Parathyroid adenoma (tissue), 2 donors: Measurements from ENCODE around the gene CDC42EP2.

ENCODE experiments used
- H2AFZ ChIP-seq: fragments of 300-600 bp; sonication (generic); one replicate; pipeline ENCODE4 v1.7.0; 2017; ENCODE audit warnings: antibody characterized with exemption, mild to moderate bottlenecking
- H3K27ac ChIP-seq: fragments of 300-600 bp; sonication (generic); one replicate; pipeline ENCODE4 v1.7.0; 2017
- H3K27me3 ChIP-seq: fragments of 300-600 bp; sonication (generic); one replicate; pipeline ENCODE4 v1.7.0; 2017; ENCODE audit warnings: low read length; ENCODE audit not compliant: control insufficient read depth, insufficient read depth
- H3K36me3 ChIP-seq: fragments of 300-600 bp; sonication (generic); one replicate; pipeline ENCODE4 v1.7.0; 2017; ENCODE audit warnings: low read length; ENCODE audit not compliant: control insufficient read depth, insufficient read depth
- H3K4me1 ChIP-seq: fragments of 300-600 bp; sonication (generic); one replicate; pipeline ENCODE4 v1.7.0; 2017; ENCODE audit warnings: control low read depth
- H3K4me2 ChIP-seq: fragments of 300-600 bp; sonication (generic); one replicate; pipeline ENCODE4 v1.7.0; 2017; ENCODE audit warnings: low read length
- H3K4me3 ChIP-seq: fragments of 300-600 bp; sonication (generic); one replicate; pipeline ENCODE4 v1.7.0; 2017; ENCODE audit warnings: low read depth, low read length
- H3K79me2 ChIP-seq: fragments of 300-600 bp; sonication (generic); one replicate; pipeline ENCODE4 v1.7.0; 2017; ENCODE audit warnings: control low read depth
- H3K9ac ChIP-seq: fragments of 300-600 bp; sonication (generic); one replicate; pipeline ENCODE4 v1.7.0; 2017; ENCODE audit warnings: mild to moderate bottlenecking
- H3K9me3 ChIP-seq: fragments of 300-600 bp; sonication (generic); one replicate; pipeline ENCODE4 v1.7.0; 2017; ENCODE audit warnings: low read length; ENCODE audit not compliant: control insufficient read depth
- TF ChIP-seq, protein P1 (sequence below): fragments of 300-600 bp; sonication (generic); IDR thresholded peaks from one replicate; pipeline ENCODE4 v1.7.0; 2017; ENCODE audit warnings: antibody characterized with exemption, mild to moderate bottlenecking
- donor health status: primary hyperparathyroidism.

The CDC42EP2 gene

DNA sequence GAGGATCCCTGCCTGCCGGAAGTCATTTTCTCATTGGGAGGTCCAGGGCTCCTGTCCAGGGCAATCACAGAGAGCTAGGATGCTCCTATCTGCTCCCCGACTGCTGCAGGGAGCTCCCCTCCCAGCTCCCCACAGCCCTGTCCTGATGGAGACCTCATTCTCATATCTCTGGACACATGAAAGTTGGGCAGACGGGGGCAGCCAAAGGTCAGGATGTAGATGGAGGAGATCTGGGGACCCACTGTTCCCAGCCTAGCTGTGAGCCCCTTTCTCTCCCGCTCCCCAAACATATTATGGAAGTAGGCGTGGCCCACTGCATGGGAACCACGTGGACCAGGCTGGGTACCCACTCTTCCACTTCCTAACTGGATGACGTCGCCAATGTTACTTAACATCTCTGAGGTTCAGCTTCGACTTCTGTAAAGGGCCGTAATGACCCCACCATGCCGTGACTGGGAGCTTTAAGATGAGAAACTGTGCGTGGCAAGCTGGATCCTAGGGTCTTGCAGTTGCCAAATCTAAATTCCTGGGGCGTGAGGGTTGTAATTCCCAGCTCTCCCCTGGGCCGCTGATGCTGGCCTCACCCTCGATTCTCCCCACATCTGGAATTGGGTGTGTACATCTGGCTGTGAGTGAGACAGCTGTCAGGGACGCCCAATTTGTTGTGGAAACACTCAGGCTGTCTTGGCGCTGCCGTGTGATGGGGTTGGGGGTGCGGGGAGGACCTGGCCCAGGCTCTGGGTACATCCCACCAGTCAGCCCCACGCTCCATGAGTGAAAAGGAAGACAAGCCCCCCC is 1.8 kb downstream of the CDC42EP2 start:
- Histone ChIP-seq H3K4me3 (peak overlapping the region; percentile 16), H3K4me1 (no peaks in the 10 kb centered on the region)

DNA sequence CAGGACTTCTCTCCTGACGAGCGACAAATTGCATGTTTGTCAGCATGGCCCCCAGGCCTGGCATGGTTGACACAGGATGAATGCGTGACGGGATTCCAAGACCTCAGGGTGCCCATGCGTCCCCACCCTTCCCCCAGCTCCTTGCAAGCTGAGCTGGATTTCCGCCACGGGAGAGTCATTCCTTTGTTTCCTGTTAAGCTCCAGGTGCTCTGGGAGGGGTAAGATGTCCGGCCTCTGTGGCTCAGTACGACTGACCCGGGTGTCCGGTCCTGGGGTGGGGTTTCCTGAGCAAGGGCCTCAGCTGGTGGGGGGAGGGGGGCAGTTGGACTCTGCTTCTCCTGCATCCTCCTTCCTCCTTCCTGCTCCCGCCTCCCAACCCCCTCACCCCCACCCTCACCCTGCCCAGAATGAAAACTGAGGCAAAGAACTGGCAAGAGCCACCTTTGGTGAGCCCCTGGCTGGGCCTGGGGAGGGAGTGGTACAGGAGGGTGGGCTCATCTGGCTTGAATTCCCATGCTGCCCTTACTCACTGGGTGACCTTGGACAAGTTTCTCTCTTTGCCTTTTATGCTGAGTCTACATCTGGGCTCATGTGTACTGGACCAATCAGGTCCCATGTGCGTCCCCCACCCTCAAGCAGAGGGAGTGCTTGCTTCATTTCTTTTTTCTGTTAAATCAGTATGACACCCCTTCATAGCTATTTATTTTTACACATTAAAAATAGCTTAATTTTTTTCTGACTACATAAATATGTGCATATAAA is 2.5 kb downstream of the CDC42EP2 start:
- H3K36me3 ChIP-seq, result no peaks in the 10 kb centered on the region
- peak overlapping the region; percentile 57 for H3K4me2 ChIP-seq
- no peaks in the 10 kb centered on the region for H3K79me2 ChIP-seq
- H3K4me3 ChIP-seq, result peak overlapping the region; percentile 27
- H3K27me3 ChIP-seq, result no peaks in the 10 kb centered on the region
- TF ChIP-seq, protein P1, sequence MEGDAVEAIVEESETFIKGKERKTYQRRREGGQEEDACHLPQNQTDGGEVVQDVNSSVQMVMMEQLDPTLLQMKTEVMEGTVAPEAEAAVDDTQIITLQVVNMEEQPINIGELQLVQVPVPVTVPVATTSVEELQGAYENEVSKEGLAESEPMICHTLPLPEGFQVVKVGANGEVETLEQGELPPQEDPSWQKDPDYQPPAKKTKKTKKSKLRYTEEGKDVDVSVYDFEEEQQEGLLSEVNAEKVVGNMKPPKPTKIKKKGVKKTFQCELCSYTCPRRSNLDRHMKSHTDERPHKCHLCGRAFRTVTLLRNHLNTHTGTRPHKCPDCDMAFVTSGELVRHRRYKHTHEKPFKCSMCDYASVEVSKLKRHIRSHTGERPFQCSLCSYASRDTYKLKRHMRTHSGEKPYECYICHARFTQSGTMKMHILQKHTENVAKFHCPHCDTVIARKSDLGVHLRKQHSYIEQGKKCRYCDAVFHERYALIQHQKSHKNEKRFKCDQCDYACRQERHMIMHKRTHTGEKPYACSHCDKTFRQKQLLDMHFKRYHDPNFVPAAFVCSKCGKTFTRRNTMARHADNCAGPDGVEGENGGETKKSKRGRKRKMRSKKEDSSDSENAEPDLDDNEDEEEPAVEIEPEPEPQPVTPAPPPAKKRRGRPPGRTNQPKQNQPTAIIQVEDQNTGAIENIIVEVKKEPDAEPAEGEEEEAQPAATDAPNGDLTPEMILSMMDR, result no peak
- H3K9ac ChIP-seq, result no peak overlapping the region
- no peaks in the 10 kb centered on the region for H3K9me3 ChIP-seq
- H2AFZ ChIP-seq, result peak overlapping the region; percentile 60
- H3K4me1 ChIP-seq, result no peaks in the 10 kb centered on the region
- H3K27ac ChIP-seq, result peak overlapping the region; percentile 61

More for the DNA sequence above, 1.8 kb downstream of the CDC42EP2 start:
- Histone ChIP-seq H3K9ac (no peak overlapping the region), H3K9me3 (no peaks in the 10 kb centered on the region), H2AFZ (peak overlapping the region; percentile 33), H3K4me2 (peak overlapping the region; percentile 57), H3K79me2 (no peaks in the 10 kb centered on the region), H3K27me3 (no peaks in the 10 kb centered on the region), H3K27ac (peak overlapping the region; percentile 61), H3K36me3 (no peaks in the 10 kb centered on the region)
- TF ChIP-seq, protein P1, result no peak

DNA sequence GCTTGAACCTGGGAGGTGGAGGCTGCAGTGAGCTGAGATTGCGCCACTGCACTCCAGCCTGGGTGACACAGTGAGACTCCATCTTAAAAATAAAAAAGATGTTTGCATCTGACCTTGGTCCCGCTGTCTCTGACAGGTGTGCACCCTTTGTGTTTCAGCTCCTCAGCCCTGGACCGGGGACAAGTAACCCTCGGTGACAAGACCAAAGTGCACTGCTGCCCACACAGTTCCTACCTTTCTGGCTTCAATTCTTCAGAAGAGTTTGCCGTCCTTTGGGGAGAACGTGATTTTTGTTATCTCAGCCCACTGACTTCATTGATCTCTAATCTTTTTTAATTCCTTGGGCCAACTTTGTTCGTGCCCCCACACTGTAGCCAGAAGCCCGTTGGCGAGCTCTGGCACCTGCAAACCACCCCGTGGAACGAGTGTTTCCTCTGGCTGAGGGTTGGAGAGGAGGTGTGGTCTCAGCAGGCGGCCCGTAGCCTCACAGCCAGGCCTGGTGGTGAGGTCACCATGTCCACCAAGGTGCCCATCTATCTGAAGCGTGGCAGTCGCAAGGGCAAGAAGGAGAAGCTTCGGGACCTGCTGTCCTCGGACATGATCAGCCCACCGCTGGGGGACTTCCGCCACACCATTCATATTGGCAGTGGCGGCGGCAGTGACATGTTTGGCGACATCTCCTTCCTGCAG is 5.9 kb downstream of the CDC42EP2 start:
- Histone ChIP-seq H3K27ac (no peak overlapping the region), H3K36me3 (no peaks in the 10 kb centered on the region), H3K27me3 (no peaks in the 10 kb centered on the region), H3K79me2 (no peaks in the 10 kb centered on the region), H3K9ac (no peak overlapping the region), H3K4me2 (no peak overlapping the region), H3K9me3 (no peaks in the 10 kb centered on the region), H3K4me1 (no peaks in the 10 kb centered on the region), H2AFZ (no peak overlapping the region), H3K4me3 (no peak overlapping the region)
- TF ChIP-seq, protein P1, result no peak

DNA sequence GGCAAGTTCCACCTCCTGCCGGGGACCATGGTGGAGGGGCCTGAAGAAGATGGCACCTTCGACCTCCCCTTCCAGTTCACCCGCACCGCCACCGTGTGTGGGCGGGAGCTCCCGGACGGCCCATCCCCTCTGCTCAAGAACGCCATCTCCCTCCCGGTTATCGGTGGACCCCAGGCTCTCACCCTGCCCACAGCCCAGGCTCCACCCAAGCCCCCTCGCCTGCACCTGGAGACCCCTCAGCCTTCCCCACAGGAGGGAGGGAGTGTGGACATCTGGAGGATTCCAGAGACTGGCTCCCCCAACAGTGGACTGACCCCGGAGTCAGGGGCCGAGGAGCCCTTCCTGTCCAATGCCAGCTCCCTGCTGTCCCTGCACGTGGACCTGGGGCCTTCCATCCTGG is 6.4 kb downstream of the CDC42EP2 start:
- no peak overlapping the region for H3K27ac ChIP-seq
- H3K27me3 ChIP-seq, result no peaks in the 10 kb centered on the region
- H3K9me3 ChIP-seq, result no peaks in the 10 kb centered on the region
- no peak overlapping the region for H2AFZ ChIP-seq
- no peak overlapping the region for H3K4me2 ChIP-seq
- no peaks in the 10 kb centered on the region for H3K79me2 ChIP-seq
- no peaks in the 10 kb centered on the region for H3K36me3 ChIP-seq
- H3K4me1 ChIP-seq, result no peaks in the 10 kb centered on the region
- no peak overlapping the region for H3K4me3 ChIP-seq
- no peak overlapping the region for H3K9ac ChIP-seq
- TF ChIP-seq, protein P1, result no peak
